ENCODE data around the gene SOHLH1. TPM values are rescaled to one million over a fixed set of nuclear protein-coding genes. Genes with fewer than 3 reads are reported as not detected.
A peak's percentile ranks its signal among the peaks of the same experiment; 100 is the strongest.

SOHLH1 gene
- total RNA-seq, 1 experiment from 2014 or later, result not detected

DNA sequence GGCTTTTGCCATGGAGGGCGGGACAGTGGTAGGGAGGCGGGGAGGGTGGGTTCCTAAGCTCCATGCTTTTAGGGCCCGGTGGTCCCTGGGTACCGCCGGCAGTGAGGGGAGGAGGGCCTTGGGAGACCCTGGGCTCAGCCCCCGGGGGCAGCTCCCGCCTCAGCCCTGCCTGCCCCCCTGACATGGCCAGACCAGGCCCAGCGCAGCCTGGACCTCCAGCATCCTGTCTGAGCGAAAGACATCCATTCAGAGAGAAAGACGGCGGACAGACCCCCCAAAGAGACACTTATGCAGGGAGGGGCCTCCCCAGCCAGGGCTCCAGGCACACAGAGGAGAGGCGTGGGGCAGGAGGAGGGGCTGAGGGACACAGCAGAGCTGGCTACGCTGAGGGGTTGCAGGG lies 48.0 kb upstream of the SOHLH1 start (continued):
- TF ChIP-seq, protein P1, sequence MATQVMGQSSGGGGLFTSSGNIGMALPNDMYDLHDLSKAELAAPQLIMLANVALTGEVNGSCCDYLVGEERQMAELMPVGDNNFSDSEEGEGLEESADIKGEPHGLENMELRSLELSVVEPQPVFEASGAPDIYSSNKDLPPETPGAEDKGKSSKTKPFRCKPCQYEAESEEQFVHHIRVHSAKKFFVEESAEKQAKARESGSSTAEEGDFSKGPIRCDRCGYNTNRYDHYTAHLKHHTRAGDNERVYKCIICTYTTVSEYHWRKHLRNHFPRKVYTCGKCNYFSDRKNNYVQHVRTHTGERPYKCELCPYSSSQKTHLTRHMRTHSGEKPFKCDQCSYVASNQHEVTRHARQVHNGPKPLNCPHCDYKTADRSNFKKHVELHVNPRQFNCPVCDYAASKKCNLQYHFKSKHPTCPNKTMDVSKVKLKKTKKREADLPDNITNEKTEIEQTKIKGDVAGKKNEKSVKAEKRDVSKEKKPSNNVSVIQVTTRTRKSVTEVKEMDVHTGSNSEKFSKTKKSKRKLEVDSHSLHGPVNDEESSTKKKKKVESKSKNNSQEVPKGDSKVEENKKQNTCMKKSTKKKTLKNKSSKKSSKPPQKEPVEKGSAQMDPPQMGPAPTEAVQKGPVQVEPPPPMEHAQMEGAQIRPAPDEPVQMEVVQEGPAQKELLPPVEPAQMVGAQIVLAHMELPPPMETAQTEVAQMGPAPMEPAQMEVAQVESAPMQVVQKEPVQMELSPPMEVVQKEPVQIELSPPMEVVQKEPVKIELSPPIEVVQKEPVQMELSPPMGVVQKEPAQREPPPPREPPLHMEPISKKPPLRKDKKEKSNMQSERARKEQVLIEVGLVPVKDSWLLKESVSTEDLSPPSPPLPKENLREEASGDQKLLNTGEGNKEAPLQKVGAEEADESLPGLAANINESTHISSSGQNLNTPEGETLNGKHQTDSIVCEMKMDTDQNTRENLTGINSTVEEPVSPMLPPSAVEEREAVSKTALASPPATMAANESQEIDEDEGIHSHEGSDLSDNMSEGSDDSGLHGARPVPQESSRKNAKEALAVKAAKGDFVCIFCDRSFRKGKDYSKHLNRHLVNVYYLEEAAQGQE (IDR thresholded peaks at IDR 0.05; ENCODE audit: low read depth), result no peak
- no peak for TF ChIP-seq CEBPB (IDR thresholded peaks at IDR 0.05; ENCODE audit: low read depth)

DNA sequence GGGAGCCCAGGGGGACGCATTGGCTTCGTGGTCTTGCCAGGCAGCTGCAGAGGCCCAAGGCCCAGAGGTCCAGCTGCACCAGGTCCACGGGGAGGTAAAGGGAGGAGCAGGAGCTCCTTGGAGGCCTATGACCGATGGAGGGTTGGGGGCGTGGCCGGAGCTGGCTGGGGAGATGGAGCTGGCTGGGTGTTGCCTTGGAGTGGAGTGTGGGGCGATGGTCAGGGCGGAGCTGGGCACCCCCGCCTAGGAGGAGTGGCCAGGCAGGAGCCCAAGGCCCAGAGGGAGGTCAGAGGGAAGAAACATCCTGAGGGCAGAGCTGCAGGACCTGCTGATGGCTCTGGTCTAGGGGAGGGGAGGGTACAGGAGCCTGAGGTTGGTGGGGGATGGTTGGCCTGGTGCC lies 47.3 kb upstream of the SOHLH1 start:
- H3K4me1 ChIP-seq (ENCODE audit: control insufficient read depth in 1 of 2, insufficient read depth in 2 of 2, low read length in 2 of 2), result no peaks in the 10 kb centered on the region
- H3K9ac ChIP-seq (ENCODE audit: low read length), result no peak overlapping the region
- RAD21 ChIA-PET (ENCODE audit: low non-redundant PET in 1 of 2, low total read pairs in 2 of 2, uncharacterized antibody in 2 of 2, unreplicated experiment in 2 of 2), result no interaction called here
- no peaks in the 10 kb centered on the region for H3K79me2 ChIP-seq (ENCODE audit: insufficient read depth, low read length)
- H3K4me2 ChIP-seq (ENCODE audit: low read length), result no peak overlapping the region
- no peaks in the 10 kb centered on the region for H3K27me3 ChIP-seq (ENCODE audit: insufficient read depth, low read length)
- no peaks in the 10 kb centered on the region for H3K36me3 ChIP-seq (ENCODE audit: control insufficient read depth in 1 of 2, insufficient read depth in 2 of 2, low read length in 2 of 2)
- no peaks in the 10 kb centered on the region for H3K9me3 ChIP-seq (ENCODE audit: control insufficient read depth in 1 of 2, insufficient read depth in 1 of 2, low read depth in 1 of 2, low read length in 2 of 2)
- CTCF ChIA-PET, result no interaction called here
- intact Hi-C loops (cut with micrococcal nuclease), result no loop called here
- DNase-seq (ENCODE audit: low read depth, low spot score) (no peak), ATAC-seq (peak; percentile 31; the same call in 1 of the 2 replicates)
- no peaks in the 10 kb centered on the region for H4K20me1 ChIP-seq (ENCODE audit: insufficient read depth)
- no peak overlapping the region for H3K4me3 ChIP-seq (replicated peaks in 1 of 2; ENCODE audit: low read depth in 1 of 2, low read length in 2 of 2)
- no peak overlapping the region for H2AFZ ChIP-seq (ENCODE audit: low read depth, low read length, poor library complexity, severe bottlenecking)
- POLR2A ChIA-PET, result no interaction called here
- no peak overlapping the region for H3K27ac ChIP-seq (ENCODE audit: low read depth, low read length)
- no peaks in the 10 kb centered on the region for H3K9me2 ChIP-seq (ENCODE audit: insufficient read depth)
- BruUV-seq (replicated peaks), result no TSS peak
- TF ChIP-seq, protein P2, sequence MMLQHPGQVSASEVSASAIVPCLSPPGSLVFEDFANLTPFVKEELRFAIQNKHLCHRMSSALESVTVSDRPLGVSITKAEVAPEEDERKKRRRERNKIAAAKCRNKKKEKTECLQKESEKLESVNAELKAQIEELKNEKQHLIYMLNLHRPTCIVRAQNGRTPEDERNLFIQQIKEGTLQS (IDR thresholded peaks at IDR 0.05), result no peak
- TF ChIP-seq EGR1 (IDR thresholded peaks at IDR 0.05; ENCODE audit: low read depth), result no peak
- TF ChIP-seq RAD21 (IDR thresholded peaks at IDR 0.05; ENCODE audit: low read depth), result no peak
- TF ChIP-seq JUND (IDR thresholded peaks at IDR 0.05), result no peak
- TF ChIP-seq POLR2AphosphoS5 (IDR thresholded peaks at IDR 0.05; ENCODE audit: low read depth, low read length), result no peak
- no peak for TF ChIP-seq CBX3 (IDR thresholded peaks at IDR 0.05; ENCODE audit: low read depth)
- no peak for TF ChIP-seq YY1 (IDR thresholded peaks at IDR 0.05; ENCODE audit: extremely low read depth, insufficient replicate concordance, low read depth, low read length)
- TF ChIP-seq FOSL1 (IDR thresholded peaks at IDR 0.05; ENCODE audit: low read depth), result no peak
- TF ChIP-seq TCF7L2 (IDR thresholded peaks at IDR 0.05; ENCODE audit: borderline replicate concordance, extremely low read depth, insufficient read depth, insufficient read length), result no peak
- TF ChIP-seq SRF (IDR thresholded peaks at IDR 0.05; ENCODE audit: low read depth), result no peak
- no peak for TF ChIP-seq CEBPB (IDR thresholded peaks at IDR 0.05; ENCODE audit: low read depth)
- TF ChIP-seq, protein P3, sequence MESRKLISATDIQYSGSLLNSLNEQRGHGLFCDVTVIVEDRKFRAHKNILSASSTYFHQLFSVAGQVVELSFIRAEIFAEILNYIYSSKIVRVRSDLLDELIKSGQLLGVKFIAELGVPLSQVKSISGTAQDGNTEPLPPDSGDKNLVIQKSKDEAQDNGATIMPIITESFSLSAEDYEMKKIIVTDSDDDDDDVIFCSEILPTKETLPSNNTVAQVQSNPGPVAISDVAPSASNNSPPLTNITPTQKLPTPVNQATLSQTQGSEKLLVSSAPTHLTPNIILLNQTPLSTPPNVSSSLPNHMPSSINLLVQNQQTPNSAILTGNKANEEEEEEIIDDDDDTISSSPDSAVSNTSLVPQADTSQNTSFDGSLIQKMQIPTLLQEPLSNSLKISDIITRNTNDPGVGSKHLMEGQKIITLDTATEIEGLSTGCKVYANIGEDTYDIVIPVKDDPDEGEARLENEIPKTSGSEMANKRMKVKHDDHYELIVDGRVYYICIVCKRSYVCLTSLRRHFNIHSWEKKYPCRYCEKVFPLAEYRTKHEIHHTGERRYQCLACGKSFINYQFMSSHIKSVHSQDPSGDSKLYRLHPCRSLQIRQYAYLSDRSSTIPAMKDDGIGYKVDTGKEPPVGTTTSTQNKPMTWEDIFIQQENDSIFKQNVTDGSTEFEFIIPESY (IDR thresholded peaks at IDR 0.05; ENCODE audit: extremely low read depth, insufficient replicate concordance, low read length), result no peak
- TF ChIP-seq, protein P1 (IDR thresholded peaks at IDR 0.05; ENCODE audit: low read depth), result no peak
- TF ChIP-seq ELF1 (IDR thresholded peaks at IDR 0.05; ENCODE audit: borderline replicate concordance, low read depth), result no peak
- no peak for TF ChIP-seq POLR2A (IDR thresholded peaks at IDR 0.05; ENCODE audit: borderline replicate concordance, extremely low read depth, insufficient read depth, insufficient read length)
- TF ChIP-seq SIN3A (IDR thresholded peaks at IDR 0.05; ENCODE audit: low read depth), result no peak
- no peak for TF ChIP-seq EZH2 (IDR thresholded peaks at IDR 0.05)
- no peak for TF ChIP-seq ZFX (IDR thresholded peaks at IDR 0.05)

Data from HCT116 (cell line).